ENCODE results near the gene CADPS2.

- TF ChIP-seq CTCF (IDR thresholded peaks at IDR 0.05; ENCODE audit: extremely low read depth in 1 of 2, insufficient read depth in 1 of 2, low read depth in 1 of 2, low read length in 2 of 2), result no peak
- no peak for TF ChIP-seq POLR2A (IDR thresholded peaks at IDR 0.05; ENCODE audit: low read depth, low read length)
These were observed 557.0 kb downstream of the CADPS2 start for GRCh38 chr7:122329145-122329802.
